ENCODE results near the gene DAP3. TPM values are rescaled to one million over a fixed set of nuclear protein-coding genes. Genes with fewer than 3 reads are reported as not detected.

Gene DAP3
- total RNA-seq (2022; extraction: Qiagen RNA extraction; ENCODE audit: low read depth): 119 to 151 TPM (median 124 TPM) in 5 replicates

GRCh38 chr1:155689081-155689607 is at the start of gene DAP3:
TSS of gene DAP3 (plus strand) at chr1:155689091. CDS start at chr1:155709780, 20,689 bp downstream.

GRCh38 chr1:155688324-155689080 is 389 bp upstream of the DAP3 start, which contains the start of gene YY1AP1:
TSS of gene YY1AP1 (minus strand) at chr1:155688774. CDS start at chr1:155680436, 8,338 bp downstream.

Other genes starting within 250 kb of the DAP3 start
- 10.8 to 14.2 TPM (median 12.8 TPM) in 5 replicates for gene ASH1L, start 126.3 kb upstream of the DAP3 start, total RNA-seq (2022; extraction: Qiagen RNA extraction; ENCODE audit: low read depth)
- gene MSTO1, start 78.9 kb upstream of the DAP3 start, total RNA-seq (2022; extraction: Qiagen RNA extraction; ENCODE audit: low read depth): 37.5 to 46.0 TPM (median 41.6 TPM) in 5 replicates
- gene YY1AP1, start 317 bp upstream of the DAP3 start, total RNA-seq (2022; extraction: Qiagen RNA extraction; ENCODE audit: low read depth): 46.0 to 51.9 TPM (median 48.0 TPM) in 5 replicates
- gene GON4L, start 168.1 kb downstream of the DAP3 start, total RNA-seq (2022; extraction: Qiagen RNA extraction; ENCODE audit: low read depth): 13.7 to 17.9 TPM (median 15.4 TPM) in 5 replicates
- gene SYT11, start 170.5 kb downstream of the DAP3 start, total RNA-seq (2022; extraction: Qiagen RNA extraction; ENCODE audit: low read depth): 1.1 to 1.7 TPM (median 1.5 TPM) in 5 replicates
- gene RIT1, start 222.3 kb downstream of the DAP3 start, total RNA-seq (2022; extraction: Qiagen RNA extraction; ENCODE audit: low read depth): 24.2 to 29.3 TPM (median 26.4 TPM) in 5 replicates
- 16.0 to 33.2 TPM (median 30.6 TPM) in 5 replicates for gene KHDC4, start 245.3 kb downstream of the DAP3 start, total RNA-seq (2022; extraction: Qiagen RNA extraction; ENCODE audit: low read depth)

Data from A549 treated with DMSO at 1 μM for 4 hours (cell line).